Panc1 (cell line): ENCODE data around the gene MBTD1. TPM values are rescaled to one million over a fixed set of nuclear protein-coding genes. Genes with fewer than 3 reads are reported as not detected.

Experiments
- ATAC-seq: fragments of 200-7000 bp; cut with Tn5 transposase; 2 replicates; pipeline ENCODE4 v1.9.1; 2020; ENCODE audit warnings: mild to moderate bottlenecking, moderate library complexity
- BruUV-seq: library from RNA; stranded (reverse); fragments of 400-500 nt; replicated peaks from 2 replicates; lab custom pipeline; 2021; lab: Mats Ljungman, UMichigan
- CTCF ChIA-PET: fragments of 300-600 bp; sonication (Branson Sonifier 250); formaldehyde crosslinking; loops from one replicate; lab custom pipeline; 2022; ENCODE audit warnings: antibody characterized with exemption; lab: Charles Lee
- POLR2A ChIA-PET: fragments of 300-600 bp; sonication (Branson Sonifier 250); formaldehyde crosslinking; loops from one replicate; lab custom pipeline; 2022; ENCODE audit warnings: antibody characterized with exemption; lab: Charles Lee
- DNase-seq: peaks from one replicate; pipeline ENCODE4 v3.0.0-alpha.2; 2010; ENCODE audit warnings: low read depth, low spot score
- H3K27ac ChIP-seq: 2 replicates; pipeline ENCODE4 v1.5.1; 2011; ENCODE audit warnings: mild to moderate bottlenecking, low read length, inconsistent platforms
- H3K27me3 ChIP-seq: fragments of 200-500 bp; sonication (Bioruptor generic); 2 replicates; pipeline ENCODE4 v1.6.0; 2014; ENCODE audit warnings: low read length, inconsistent platforms; ENCODE audit not compliant: control insufficient read depth, insufficient read depth
- H3K36me3 ChIP-seq: fragments of 200-500 bp; sonication (Bioruptor generic); 2 replicates; pipeline ENCODE4 v1.5.1; 2014; ENCODE audit warnings: inconsistent platforms, mild to moderate bottlenecking, low read length, moderate library complexity; ENCODE audit not compliant: control insufficient read depth, insufficient read depth
- H3K4me1 ChIP-seq: 2 replicates; pipeline ENCODE4 v1.5.1; 2011; ENCODE audit warnings: inconsistent platforms, mild to moderate bottlenecking, low read length, moderate library complexity; ENCODE audit not compliant: control insufficient read depth, insufficient read depth
- H3K4me3 ChIP-seq, 2 experiments: 2 replicates each; pipeline ENCODE4 v1.5.1; 2011 to 2012; ENCODE audit warnings: low read depth in 2 of 2, low read length in 2 of 2, mild to moderate bottlenecking in 2 of 2, inconsistent platforms in 1 of 2, moderate library complexity in 1 of 2
- H3K9me3 ChIP-seq: fragments of 200-500 bp; sonication (Bioruptor generic); 2 replicates; pipeline ENCODE4 v1.5.1; 2014; ENCODE audit warnings: low read depth, mild to moderate bottlenecking, inconsistent platforms, low read length, moderate library complexity; ENCODE audit not compliant: control insufficient read depth, insufficient read depth
- POLR2AphosphoS5 ChIP-seq: IDR thresholded peaks from 2 replicates; pipeline ENCODE4 v1.6.1; 2012; ENCODE audit warnings: mild to moderate bottlenecking, low read depth, low read length, moderate library complexity
- SIN3A ChIP-seq: IDR thresholded peaks from 2 replicates; pipeline ENCODE4 v1.6.1; 2012; ENCODE audit warnings: low read depth, mild to moderate bottlenecking, low read length, moderate library complexity, borderline replicate concordance; ENCODE audit not compliant: insufficient read depth
- TCF7L2 ChIP-seq: IDR thresholded peaks from 2 replicates; pipeline ENCODE4 v1.6.1; 2011; ENCODE audit warnings: mild to moderate bottlenecking, low read depth, low read length, inconsistent platforms
- in situ Hi-C: cut with HindIII; loops from 2 replicates; pipeline ENCODE4 v1.10.0; 2016; ENCODE audit warnings: low sequenced_read_pairs, low pct_unique_long_range_greater_than_20kb
- intact Hi-C: fragments of 100-400 bp; cut with micrococcal nuclease; formaldehyde crosslinking; loops from one replicate; pipeline ENCODE4 v1.10.0; 2022; ENCODE audit not compliant: unreplicated experiment
- total RNA-seq: library from RNA; stranded (reverse); gene quantifications from one replicate; pipeline ENCODE4 v1.2.1, GENCODE V29; 2021; ENCODE audit not compliant: unreplicated experiment
- TF ChIP-seq, protein P1 (sequence below), 2 experiments: IDR thresholded peaks; 2 replicates each; pipeline ENCODE4 v1.6.1; 2011 to 2012; ENCODE audit warnings: low read depth in 2 of 2, control low read depth in 1 of 2, low read length in 1 of 2, mild to moderate bottlenecking in 1 of 2, moderate library complexity in 1 of 2; ENCODE audit not compliant: insufficient read depth in 1 of 2
- TF ChIP-seq, protein P2 (sequence below): fragments of 450-650 bp; IDR thresholded peaks from 2 replicates; pipeline ENCODE4 v1.5.1; 2017; ENCODE audit warnings: mild to moderate bottlenecking

MBTD1 gene
- total RNA-seq, 1 experiment from 2014 or later: 16.6 TPM

DNA sequence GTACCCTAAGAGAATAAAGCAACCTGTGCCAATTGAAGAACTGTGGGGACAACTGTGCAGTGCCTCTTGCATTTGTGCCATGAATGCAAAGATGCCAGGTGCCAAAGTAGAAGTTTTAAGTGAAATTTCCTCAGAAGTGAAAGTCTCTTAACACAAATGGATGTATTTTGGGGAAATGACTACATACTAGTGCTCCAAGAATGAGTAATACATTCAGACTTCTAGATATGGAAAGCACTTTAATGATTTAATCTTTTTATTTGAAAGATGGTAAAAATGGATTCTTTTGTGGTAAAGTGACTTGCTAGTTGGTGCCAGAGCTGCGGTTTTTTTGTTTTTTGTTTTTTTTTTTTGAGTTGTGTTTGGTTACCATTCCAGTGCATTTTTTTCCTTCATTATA lies 15.5 kb upstream of the MBTD1 start:
- intact Hi-C loops: no loop called here
- Histone ChIP-seq H3K4me1 (no peaks in the 10 kb centered on the region), H3K4me3 (no peak overlapping the region), H3K9me3 (no peaks in the 10 kb centered on the region), H3K27ac (no peak overlapping the region), H3K27me3 (no peaks in the 10 kb centered on the region), H3K36me3 (peaks cover 58% of the 10 kb centered on the region)
- POLR2A ChIA-PET: no interaction called here
- TF ChIP-seq, protein P1, sequence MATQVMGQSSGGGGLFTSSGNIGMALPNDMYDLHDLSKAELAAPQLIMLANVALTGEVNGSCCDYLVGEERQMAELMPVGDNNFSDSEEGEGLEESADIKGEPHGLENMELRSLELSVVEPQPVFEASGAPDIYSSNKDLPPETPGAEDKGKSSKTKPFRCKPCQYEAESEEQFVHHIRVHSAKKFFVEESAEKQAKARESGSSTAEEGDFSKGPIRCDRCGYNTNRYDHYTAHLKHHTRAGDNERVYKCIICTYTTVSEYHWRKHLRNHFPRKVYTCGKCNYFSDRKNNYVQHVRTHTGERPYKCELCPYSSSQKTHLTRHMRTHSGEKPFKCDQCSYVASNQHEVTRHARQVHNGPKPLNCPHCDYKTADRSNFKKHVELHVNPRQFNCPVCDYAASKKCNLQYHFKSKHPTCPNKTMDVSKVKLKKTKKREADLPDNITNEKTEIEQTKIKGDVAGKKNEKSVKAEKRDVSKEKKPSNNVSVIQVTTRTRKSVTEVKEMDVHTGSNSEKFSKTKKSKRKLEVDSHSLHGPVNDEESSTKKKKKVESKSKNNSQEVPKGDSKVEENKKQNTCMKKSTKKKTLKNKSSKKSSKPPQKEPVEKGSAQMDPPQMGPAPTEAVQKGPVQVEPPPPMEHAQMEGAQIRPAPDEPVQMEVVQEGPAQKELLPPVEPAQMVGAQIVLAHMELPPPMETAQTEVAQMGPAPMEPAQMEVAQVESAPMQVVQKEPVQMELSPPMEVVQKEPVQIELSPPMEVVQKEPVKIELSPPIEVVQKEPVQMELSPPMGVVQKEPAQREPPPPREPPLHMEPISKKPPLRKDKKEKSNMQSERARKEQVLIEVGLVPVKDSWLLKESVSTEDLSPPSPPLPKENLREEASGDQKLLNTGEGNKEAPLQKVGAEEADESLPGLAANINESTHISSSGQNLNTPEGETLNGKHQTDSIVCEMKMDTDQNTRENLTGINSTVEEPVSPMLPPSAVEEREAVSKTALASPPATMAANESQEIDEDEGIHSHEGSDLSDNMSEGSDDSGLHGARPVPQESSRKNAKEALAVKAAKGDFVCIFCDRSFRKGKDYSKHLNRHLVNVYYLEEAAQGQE (IDR thresholded peaks at IDR 0.05; ENCODE audit: insufficient read depth in 1 of 2, low read depth in 2 of 2, low read length in 1 of 2): no peak
- TF ChIP-seq SIN3A (no peak), POLR2AphosphoS5 (no peak), TCF7L2 (no peak)
- TF ChIP-seq, protein P2, sequence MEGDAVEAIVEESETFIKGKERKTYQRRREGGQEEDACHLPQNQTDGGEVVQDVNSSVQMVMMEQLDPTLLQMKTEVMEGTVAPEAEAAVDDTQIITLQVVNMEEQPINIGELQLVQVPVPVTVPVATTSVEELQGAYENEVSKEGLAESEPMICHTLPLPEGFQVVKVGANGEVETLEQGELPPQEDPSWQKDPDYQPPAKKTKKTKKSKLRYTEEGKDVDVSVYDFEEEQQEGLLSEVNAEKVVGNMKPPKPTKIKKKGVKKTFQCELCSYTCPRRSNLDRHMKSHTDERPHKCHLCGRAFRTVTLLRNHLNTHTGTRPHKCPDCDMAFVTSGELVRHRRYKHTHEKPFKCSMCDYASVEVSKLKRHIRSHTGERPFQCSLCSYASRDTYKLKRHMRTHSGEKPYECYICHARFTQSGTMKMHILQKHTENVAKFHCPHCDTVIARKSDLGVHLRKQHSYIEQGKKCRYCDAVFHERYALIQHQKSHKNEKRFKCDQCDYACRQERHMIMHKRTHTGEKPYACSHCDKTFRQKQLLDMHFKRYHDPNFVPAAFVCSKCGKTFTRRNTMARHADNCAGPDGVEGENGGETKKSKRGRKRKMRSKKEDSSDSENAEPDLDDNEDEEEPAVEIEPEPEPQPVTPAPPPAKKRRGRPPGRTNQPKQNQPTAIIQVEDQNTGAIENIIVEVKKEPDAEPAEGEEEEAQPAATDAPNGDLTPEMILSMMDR: no peak
- no TSS peak for BruUV-seq
- DNase-seq (no peak), ATAC-seq (no peak)
- in situ Hi-C loops: no loop called here
- CTCF ChIA-PET: no interaction called here

DNA sequence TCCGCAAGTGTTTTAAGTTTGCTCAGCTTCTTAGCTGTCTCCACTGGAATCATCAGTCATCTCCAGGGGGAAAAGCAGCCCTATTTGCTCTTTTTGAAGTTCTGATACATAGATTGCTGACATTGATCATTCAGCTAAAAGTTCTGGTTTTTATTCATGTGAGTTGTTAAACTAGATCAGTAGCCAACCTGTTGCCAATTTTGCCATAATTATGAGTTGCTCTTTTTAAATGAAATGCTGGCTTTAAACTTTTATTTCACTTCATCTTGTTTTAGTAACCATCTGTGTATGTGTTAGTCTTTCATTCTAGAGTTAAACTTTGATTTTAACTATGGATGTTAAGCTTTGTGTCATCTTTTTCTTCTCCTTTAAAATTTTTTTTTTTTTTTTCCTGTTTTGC lies 13.0 kb upstream of the MBTD1 start:
- ATAC-seq: no peak
- Histone ChIP-seq H3K27me3 (no peaks in the 10 kb centered on the region), H3K27ac (no peak overlapping the region), H3K36me3 (peaks cover 52% of the 10 kb centered on the region), H3K4me1 (no peaks in the 10 kb centered on the region), H3K4me3 (no peak overlapping the region), H3K9me3 (no peaks in the 10 kb centered on the region)
- BruUV-seq: no TSS peak
- ChIA-PET CTCF (no interaction called here), POLR2A (interaction anchor here (0.7 kb wide), 1 partner anchor 33 kb away, joined by 4 read pairs; no protein-coding TSS in a partner anchor)
- in situ Hi-C loops: no loop called here
- intact Hi-C loops: no loop called here
- DNase-seq: no peak
- TF ChIP-seq SIN3A (no peak), TCF7L2 (no peak), POLR2AphosphoS5 (no peak)
- TF ChIP-seq, protein P2: no peak
- TF ChIP-seq, protein P1 (IDR thresholded peaks at IDR 0.05; ENCODE audit: insufficient read depth in 1 of 2, low read depth in 2 of 2, low read length in 1 of 2): no peak
